T-helper 2 cell treated with Interferon-gamma antibody and Interleukin-4, amounts not matched to agents 5 μg/mL and 100 μg/mL, for 36 hours (primary cell): ENCODE measurements around the gene SCYGR8.

Experiments used
- DNase-seq: peaks from one replicate; pipeline ENCODE4 v3.0.0; 2021; ENCODE audit warnings: low spot score
- H3K27ac Mint-ChIP-seq: one replicate; pipeline ENCODE4 v1.8.0; 2021; ENCODE audit warnings: mild to moderate bottlenecking, mixed read lengths
- H3K27me3 Mint-ChIP-seq: one replicate; pipeline ENCODE4 v1.8.0; 2021; ENCODE audit warnings: low read depth, mixed read lengths
- H3K36me3 Mint-ChIP-seq: one replicate; pipeline ENCODE4 v1.8.0; 2021; ENCODE audit warnings: low read depth, mixed read lengths
- H3K4me1 Mint-ChIP-seq: one replicate; pipeline ENCODE4 v1.8.0; 2021; ENCODE audit warnings: low read depth, mixed read lengths
- H3K4me3 Mint-ChIP-seq: one replicate; pipeline ENCODE4 v1.8.0; 2022; ENCODE audit warnings: mild to moderate bottlenecking, moderate library complexity, mixed read lengths
- H3K9me3 Mint-ChIP-seq: one replicate; pipeline ENCODE4 v1.8.0; 2021; ENCODE audit warnings: mixed read lengths

Gene SCYGR8

DNA sequence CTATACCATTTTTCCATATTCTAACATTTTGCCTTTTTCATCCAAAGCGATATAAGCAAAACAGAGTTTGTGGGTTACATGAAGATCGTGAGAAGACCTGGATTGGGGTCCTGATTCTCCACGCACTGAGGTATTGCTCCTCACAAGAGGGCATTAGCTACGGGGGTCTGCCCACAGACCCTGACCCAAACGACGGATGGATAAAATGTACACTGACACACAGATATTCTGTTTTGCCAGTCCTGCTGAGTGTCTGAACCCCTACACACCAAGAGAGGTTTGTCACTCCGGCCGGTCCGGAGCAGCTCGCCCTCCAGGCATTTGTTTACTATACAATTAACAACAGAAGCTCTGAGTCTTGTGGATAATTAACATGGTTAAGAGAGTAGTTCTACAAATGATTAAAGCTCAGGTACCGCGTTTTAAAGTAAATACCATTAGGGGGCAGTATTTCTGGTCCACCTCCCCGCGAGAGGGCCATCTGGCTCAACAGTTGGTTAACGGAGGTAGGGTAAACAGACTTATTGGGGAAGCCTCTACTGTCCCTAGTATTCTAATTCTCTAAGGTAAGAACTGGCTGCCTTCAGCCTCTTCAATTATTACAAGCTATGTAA is 28.4 kb downstream of the SCYGR8 start:
- H3K27ac Mint-ChIP-seq = no peak overlapping the region
- DNase-seq = no peak
- H3K27me3 Mint-ChIP-seq = no peaks in the 10 kb centered on the region
- no peaks in the 10 kb centered on the region for H3K9me3 Mint-ChIP-seq
- H3K4me1 Mint-ChIP-seq = no peaks in the 10 kb centered on the region
- no peak overlapping the region for H3K4me3 Mint-ChIP-seq
- H3K36me3 Mint-ChIP-seq = no peaks in the 10 kb centered on the region

DNA sequence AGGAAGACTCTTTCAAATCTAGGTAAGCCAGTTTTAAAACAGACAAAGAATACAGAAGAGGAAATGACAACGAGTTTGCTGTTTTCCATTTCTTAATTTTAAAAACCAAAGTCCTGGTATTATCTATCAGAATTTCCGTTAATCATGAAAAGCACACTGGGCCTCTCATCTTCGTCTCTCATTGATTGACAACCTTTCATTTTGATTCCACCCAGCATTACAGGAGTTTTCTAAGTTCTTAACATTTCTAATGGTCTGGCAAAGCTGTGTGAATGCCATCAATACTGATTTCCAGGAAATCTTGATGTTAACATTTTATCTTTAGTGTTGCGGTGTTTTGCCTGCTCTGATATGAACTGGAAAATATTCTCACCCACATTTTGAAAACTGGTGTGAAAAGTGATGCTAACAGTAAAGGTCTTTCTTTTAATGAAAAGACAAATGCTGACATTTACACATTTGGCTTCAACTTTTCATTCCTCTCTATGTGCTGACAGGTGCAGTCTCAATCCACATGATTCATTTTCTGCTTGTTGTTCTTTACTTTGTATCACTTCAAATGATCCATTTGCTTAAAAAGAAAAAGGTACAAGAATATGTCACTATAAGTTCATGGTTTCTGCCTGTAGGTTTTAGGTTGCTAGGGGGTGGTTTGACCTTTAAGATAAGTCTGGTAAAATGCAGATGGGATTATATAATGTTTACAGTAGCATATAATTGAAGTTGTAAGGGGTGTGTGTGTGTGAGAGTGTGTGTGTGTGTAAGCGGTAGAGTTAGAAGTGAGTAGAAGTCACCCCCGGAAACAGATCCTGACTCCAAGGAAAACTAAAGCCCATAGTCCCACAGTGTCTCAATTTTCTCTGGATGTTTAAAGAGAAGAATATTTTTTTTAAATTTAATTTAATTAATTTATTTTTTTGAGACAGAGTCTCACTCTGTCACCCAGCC is 29.5 kb downstream of the SCYGR8 start:
- DNase-seq = no peak
- no peaks in the 10 kb centered on the region for H3K9me3 Mint-ChIP-seq
- H3K4me1 Mint-ChIP-seq = no peaks in the 10 kb centered on the region
- no peaks in the 10 kb centered on the region for H3K36me3 Mint-ChIP-seq
- no peak overlapping the region for H3K27ac Mint-ChIP-seq
- H3K27me3 Mint-ChIP-seq = no peaks in the 10 kb centered on the region
- H3K4me3 Mint-ChIP-seq = no peak overlapping the region

DNA sequence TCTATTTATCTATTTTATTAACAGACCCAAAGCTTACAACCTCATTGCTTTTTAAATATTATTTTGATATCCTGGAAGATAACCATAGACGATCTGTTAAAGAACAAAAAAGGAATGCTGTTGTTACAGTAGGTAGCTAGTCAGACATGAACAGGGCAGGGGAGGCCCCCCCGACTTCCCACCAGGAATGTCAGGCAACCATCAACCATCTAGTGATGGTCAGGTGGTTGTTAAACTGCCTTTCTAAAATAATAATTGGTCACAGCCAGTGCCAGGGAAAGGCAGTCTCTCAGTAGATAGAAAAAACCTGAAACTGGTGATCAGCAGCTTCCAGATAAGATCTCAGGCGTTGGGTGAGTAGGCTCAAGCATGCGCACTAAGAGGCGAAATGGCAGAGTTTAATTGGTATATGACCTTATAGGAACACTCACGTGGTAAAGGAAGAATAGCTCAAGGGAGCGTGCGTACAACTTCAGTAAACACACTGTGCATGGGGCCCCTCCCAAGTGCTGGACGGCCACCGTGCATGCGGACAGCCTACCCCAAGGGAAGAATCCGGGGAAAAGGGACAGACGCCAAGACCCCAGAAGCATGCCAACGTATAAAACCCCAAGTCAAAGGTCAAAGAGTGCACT is 35.4 kb downstream of the SCYGR8 start:
- H3K27ac Mint-ChIP-seq = no peak overlapping the region
- peaks cover 8% of the 10 kb centered on the region for H3K4me1 Mint-ChIP-seq
- peaks cover 2% of the 10 kb centered on the region for H3K27me3 Mint-ChIP-seq
- no peak overlapping the region for H3K4me3 Mint-ChIP-seq
- no peak for DNase-seq
- no peaks in the 10 kb centered on the region for H3K9me3 Mint-ChIP-seq
- H3K36me3 Mint-ChIP-seq = no peaks in the 10 kb centered on the region

DNA sequence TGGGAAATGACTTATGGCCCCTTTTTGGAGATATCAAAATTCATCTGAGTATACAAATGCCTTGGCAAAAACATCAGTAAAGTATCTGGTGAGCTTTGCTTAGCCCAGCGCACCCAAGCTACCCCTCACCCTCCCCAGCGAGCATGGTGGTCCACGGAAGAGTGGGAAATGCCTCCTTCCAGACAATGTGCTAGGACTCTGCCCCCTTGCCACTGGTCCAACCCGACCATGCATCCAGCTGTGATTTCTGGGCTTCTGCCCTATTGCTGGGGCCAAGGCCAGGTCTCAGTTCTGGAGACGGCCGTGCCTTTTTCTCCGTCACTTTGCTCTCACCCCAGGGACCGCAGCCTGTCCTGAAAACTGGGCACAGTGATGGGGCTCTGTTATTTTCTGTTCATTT is 36.1 kb downstream of the SCYGR8 start:
- no peak for DNase-seq
- Mint-ChIP-seq H3K36me3 (no peaks in the 10 kb centered on the region), H3K4me3 (no peak overlapping the region), H3K27me3 (peaks cover 2% of the 10 kb centered on the region), H3K4me1 (peaks cover 8% of the 10 kb centered on the region), H3K27ac (no peak overlapping the region), H3K9me3 (no peaks in the 10 kb centered on the region)

DNA sequence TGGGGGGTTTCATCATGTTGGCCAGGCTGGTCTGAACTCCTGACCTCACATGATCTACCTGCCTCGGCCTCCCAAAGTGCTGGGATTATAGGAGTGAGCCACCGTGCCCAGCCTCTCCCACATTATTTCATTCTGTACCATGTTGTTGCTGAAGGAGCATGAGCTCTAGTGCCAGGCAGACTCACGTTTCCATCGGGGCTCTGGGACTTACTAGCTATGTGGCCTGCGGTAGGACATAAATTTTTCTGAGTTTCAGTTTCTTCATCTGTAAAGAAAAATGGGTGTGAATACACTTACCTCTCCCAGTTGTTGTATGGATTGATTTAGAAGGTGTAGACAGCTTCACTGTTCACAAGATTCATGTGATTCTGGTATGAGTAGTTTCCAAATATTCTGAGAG is 37.1 kb downstream of the SCYGR8 start:
- Mint-ChIP-seq H3K36me3 (no peaks in the 10 kb centered on the region), H3K4me1 (peaks cover 8% of the 10 kb centered on the region), H3K9me3 (no peaks in the 10 kb centered on the region), H3K27me3 (peaks cover 2% of the 10 kb centered on the region), H3K4me3 (peak overlapping the region; percentile 76), H3K27ac (no peak overlapping the region)
- DNase-seq = no peak

DNA sequence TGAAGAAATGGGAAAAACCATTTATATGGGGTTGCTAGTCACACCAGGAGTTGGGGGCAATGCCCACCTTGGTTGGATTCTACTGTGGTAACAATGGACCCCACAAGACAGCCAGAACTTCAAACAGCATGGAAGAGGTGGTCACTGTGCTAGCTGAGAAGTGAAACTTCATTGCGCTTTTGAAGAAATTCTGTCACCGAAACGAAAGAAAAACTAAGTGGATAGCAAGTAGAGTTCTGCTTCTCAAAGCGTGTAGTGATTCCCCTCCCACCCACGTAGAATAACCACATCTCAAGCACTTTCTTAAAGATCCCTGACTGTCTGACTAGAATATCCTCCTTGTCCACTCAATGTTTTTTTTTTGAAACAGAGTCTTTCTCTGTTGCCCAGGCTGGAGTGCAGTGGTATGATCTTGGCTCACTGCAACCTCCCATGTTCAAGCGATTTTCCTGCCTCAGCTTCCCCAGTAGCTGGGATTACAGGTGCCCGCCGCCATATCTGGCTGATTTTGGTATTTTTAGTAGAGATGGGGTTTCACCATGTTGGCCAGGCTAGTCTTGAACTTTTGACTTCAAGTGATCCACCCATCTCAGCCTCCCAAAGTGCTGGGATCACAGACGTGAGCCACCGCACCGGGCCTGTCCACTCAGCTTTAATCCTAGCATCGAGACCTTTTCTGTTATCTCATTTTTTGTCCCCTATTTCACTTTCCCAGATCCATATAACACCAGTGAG is 37.9 kb downstream of the SCYGR8 start:
- Mint-ChIP-seq H3K4me1 (peaks cover 8% of the 10 kb centered on the region), H3K27me3 (peaks cover 4% of the 10 kb centered on the region), H3K4me3 (peak overlapping the region; percentile 76), H3K36me3 (no peaks in the 10 kb centered on the region), H3K9me3 (no peaks in the 10 kb centered on the region), H3K27ac (peak overlapping the region; percentile 71)
- DNase-seq = peak; percentile 15

DNA sequence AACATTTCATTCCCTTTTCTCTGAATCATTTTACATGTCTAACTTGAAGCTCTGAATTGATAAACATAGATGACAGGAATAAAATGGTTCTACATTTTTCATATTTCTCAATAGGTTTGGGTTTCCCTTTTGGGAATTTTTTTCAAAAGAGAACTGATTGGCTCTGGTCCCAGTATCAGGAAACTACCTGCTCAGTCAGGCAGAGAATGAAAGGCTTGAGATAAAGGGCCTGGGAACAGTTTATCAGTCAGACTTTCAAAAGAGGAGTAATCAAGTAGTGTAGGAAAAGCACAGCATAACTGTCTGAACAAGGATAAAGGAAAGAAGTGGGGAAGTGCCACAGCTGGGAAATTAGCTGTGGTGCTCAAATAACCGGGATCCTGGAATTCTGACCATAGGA is 39.6 kb downstream of the SCYGR8 start:
- Mint-ChIP-seq H3K27me3 (peaks cover 4% of the 10 kb centered on the region), H3K4me3 (no peak overlapping the region), H3K36me3 (no peaks in the 10 kb centered on the region), H3K27ac (no peak overlapping the region), H3K9me3 (no peaks in the 10 kb centered on the region), H3K4me1 (peaks cover 8% of the 10 kb centered on the region)
- DNase-seq = no peak

DNA sequence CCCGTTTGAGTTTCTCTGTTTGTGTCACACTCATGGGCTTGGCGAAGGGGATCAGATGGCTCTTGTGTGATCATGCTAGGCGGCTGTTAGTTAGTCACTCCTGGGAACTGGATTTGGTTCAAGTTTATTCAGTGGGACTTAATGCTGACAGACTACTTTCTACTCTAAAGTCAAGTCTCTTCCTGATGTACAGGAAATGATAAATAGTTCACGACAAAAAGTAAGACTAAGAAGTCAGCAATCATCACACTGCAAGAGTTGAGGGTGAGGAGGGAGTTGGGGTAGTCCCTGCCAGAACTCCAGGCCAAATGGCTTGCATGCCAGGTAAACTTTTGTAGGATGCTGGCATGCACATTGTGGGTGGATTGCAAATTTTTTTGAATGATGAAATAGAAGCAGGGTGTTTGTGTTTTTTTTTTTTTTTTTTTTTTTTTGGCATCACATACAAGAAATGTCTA is 42.9 kb downstream of the SCYGR8 start:
- DNase-seq = no peak
- H3K27me3 Mint-ChIP-seq = peaks cover 6% of the 10 kb centered on the region
- H3K4me3 Mint-ChIP-seq = no peak overlapping the region
- H3K27ac Mint-ChIP-seq = no peak overlapping the region
- H3K4me1 Mint-ChIP-seq = peaks cover 1% of the 10 kb centered on the region
- no peaks in the 10 kb centered on the region for H3K9me3 Mint-ChIP-seq
- no peaks in the 10 kb centered on the region for H3K36me3 Mint-ChIP-seq

DNA sequence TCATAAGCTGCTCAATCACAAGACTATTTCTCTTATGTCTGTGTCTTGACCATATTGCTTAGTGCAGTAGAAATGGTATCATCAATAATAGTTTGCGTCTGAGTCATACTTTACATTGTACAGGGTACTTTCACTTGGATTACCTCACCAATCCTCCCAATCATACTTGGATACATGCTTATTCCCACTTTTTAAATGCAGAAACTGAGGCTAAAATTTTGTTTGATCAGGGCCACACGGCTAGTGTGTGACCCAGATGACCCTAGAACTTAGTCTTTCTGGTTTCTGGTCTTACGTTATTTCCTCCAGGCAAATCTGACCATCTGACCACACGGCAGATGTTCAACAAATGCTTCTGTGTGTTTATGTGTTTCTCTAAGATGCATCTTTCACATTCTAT is 44.1 kb downstream of the SCYGR8 start:
- no peak for DNase-seq
- Mint-ChIP-seq H3K4me3 (no peak overlapping the region), H3K27ac (no peak overlapping the region), H3K9me3 (no peaks in the 10 kb centered on the region), H3K36me3 (no peaks in the 10 kb centered on the region), H3K27me3 (peaks cover 6% of the 10 kb centered on the region), H3K4me1 (no peaks in the 10 kb centered on the region)

DNA sequence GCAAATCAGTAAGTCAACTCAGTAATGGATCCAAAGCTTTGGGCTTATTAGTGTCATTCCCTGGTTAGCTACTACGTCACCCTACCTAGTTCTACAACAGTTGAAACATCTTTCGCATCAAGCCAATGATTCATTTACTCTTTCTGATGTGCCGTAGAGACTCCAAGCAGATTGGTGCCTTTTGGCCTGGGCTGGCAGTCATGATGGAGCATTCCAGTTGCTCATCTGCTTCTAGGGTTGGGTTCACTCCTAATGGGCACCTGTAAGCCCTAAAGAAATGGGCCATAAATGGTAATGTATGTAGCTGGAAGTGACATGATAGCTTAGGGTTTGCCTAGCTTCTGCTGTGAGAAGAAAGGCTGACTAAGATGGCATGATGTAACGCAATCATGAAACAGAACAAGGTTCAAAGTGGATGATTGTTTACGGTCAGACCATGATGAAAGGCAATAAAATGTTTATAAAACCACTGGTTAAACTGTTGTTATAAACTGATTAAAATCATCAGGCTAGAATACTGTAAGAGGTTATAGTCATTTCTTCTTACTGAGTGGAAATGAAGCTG is 47.5 kb downstream of the SCYGR8 start:
- Mint-ChIP-seq H3K36me3 (no peaks in the 10 kb centered on the region), H3K27me3 (peaks cover 4% of the 10 kb centered on the region), H3K4me3 (no peak overlapping the region), H3K9me3 (no peaks in the 10 kb centered on the region), H3K27ac (no peak overlapping the region), H3K4me1 (no peaks in the 10 kb centered on the region)
- no peak for DNase-seq
